IPS-NIHi7 (cell line): ENCODE measurements around the gene ELK4.
A peak's percentile ranks its signal among the peaks of the same experiment; 100 is the strongest.

Experiments
- DNase-seq: peaks from one replicate; pipeline ENCODE4 v3.0.0; 2012; ENCODE audit warnings: mixed read lengths; ENCODE audit errors: extremely low spot score

The ELK4 gene

DNA sequence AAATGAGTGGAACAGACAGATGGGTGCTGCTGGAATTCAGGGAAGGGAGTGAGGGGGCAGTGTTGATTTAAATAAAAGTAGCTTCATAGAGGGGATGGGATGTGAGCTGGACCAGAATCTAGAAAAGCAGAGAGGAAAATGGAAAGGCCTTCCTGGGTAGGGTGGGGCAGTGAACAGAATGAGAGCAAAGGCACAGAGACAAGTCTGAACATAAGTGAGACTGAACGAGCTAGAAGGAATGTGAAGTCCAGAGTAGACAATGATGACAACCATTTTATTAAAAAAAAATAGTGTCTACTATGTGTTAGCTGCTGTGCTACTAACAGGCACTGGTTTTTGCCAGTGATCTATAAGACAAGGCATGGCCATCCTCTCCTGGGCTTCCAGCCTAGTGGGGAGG, 36.0 kb downstream of the ELK4 start:
- DNase-seq, result no peak

DNA sequence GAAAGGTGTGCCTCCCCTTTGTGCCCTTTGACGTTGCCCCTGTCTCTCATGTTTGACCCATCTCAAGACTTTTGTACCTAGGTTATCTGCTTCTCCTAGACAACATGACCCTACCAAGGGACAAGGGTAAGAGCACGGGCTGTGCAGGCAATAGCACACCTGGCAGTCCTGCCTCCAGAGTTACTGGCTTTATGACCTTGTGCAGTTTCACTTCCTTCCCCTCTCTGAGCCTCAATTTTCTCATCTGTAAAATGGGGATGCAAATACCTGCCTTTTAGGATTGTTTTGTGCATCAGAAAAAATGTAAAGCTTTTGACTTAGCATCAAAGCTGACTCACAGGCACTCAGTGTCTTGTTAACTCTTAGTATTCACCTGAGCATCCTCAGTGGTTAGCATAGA, 36.4 kb downstream of the ELK4 start:
- no peak for DNase-seq

DNA sequence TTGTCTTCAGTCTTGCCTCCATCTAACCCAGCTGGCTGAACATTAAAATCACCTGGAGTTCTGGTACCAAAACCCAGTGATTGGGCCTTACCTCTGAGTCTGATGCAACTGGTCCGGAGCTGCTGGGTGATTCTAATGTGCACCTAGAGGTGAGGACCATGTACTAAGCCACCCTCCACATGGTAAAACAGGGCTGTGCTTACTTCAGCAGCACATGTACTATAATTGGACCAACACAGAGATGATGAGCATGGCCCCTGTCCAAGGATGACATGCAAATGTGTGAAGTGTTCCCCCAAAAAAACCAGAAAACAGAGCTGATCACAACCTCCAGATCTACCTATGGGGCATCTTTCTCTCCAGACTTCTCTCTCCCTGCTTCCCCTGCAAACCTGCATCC, 37.0 kb downstream of the ELK4 start:
- no peak for DNase-seq

DNA sequence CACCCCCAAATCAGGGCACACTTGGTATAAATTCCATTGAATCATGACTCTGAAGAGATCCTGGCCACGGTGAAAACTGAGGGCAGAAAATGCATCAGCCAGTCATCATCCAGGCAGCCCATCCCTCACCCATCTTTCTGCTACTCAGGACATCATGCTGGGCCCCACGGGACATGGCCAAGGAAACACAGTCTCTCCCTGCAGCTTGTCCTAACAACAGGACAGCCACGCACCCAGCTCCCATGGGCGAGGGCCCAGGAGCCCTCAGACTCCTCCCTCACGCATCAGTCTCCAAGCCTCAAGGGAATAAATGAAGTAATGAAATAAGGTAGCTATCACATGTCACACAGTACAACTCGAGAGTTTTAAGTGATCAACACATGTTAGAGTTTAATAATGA, 37.8 kb downstream of the ELK4 start:
- no peak for DNase-seq

DNA sequence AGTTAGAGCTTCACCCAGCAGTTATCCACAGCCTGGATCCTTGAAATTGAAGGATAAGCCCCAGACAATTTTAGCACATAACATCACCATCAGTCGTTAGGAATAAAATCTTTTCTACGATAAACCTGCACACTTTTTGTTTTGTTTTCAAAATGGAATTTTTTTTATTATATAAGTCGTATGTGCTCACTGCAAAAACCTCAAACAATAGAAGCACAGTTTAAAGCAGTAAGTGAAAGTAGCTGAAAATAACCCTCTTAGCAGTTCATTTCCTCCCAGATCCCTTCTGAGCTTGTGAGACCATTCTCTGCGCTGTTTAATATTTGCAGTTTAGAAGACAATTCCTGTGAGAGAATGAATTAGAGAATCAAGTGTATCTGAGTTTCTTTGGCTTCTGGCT, 38.3 kb downstream of the ELK4 start:
- no peak for DNase-seq

DNA sequence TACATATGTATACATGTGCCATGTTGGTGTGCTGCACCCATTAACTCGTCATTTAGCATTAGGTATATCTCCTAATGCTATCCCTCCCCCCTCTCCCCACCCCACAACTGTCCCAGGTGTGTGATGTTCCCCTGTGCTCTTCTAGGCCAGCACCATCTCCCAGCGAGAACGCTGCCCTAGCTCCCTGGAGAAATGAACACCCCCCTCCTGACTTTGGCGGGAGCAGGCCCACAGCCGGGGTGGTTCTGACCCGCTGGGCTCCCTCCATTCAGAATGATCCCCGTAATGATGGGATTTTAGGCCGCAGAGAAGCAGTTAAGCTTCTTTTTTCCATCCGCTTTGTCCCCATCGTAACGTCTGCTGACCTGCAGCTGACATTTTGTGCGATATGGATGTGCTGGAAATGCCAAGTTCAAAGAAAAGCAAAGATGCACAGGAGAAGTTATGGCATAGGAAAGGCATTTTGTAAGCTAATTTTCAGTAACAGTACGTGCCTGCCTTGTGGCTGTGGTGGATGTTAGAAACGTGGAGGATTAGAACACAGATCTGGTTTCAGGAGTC, 39.3 kb downstream of the ELK4 start:
- DNase-seq, result no peak

DNA sequence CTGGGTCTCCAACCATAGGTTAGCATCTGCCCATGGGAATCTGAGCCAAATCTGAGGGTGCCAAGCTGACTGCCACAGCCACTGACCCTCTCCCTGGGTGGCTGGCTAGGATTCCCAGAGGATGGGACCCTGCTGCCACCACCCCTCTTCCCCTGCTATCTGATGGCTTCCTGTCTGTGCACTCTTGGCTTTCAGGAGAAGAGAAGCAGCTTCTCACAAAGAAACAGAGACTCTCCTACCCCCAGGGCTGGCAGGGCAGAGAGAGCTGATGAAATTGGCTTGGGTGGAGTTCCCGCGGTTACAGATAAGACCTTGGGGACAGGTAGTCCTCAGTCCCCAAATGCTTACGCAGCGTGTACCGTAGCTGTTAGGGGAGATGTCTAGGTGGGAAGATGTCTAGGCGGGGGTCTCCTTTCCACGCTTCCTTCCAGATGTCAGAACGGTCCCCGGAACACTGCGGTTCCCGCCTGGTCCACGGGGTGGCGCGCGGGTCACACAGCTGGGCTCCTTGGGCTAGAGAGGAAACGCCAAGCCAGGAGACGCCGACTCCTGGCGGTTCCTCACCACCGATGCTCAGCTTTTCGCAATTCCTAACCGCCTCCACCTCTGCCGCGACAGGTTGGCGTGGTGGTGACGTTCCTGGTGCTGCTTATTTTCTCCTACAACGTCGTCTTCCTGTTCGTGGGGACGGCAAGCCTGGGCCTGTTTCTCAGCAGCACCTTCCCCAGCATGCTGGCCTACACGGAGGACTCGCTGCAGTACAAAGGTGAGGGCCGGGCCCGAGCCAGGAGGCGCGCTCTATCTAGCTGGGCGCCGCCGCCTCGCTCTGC, 40.1 kb downstream of the ELK4 start:
- DNase-seq, result peak; percentile 92

DNA sequence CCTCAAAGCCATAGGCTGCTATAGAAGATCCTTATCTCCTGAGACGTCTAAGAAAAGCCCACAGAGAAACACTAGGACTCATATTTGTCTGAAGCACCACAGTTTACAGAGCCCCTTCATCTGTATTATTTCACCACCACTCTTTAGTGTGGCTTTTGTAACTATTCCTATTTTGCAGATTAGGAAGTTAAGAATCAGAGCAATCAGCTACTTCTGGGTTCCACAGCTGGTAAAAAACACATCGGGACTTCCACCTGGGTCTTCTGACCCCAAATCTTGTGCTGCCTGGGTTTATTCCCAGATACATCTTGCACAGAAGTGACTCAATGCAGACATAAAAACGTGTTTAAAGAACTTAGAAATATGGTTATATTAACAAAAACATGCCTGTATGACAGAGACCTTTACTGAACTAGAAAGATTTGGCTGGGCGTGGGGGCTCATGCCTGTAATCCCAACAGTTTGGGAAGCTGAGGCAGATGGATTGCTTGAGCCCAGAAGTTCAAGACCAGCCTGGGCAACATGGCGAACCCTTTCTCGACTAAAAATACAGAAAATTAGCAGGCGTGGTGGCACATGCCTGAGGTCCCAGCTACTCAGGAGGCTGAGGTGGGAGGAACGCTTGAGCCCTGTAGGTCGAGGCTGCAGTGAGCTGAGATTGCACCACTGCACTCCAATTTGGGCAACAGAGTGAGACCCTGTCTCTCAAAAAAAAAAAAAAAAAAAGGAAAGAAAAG, 40.9 kb downstream of the ELK4 start:
- DNase-seq, result no peak

DNA sequence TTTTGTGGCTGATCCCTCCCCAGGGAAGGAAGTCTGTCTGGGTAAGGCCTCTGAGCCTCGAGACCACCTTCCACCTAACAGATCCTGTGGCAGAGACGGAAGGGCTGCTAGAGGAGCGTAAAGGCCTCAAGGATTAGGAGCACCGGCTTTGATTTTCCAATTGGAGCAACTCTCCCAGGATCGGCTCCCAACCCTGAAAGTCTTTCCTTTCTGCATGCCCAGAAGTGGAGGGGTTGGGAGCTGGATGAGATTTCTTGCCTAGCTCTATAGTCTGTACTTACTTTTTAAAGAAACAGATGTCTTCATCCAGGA, 41.4 kb downstream of the ELK4 start:
- DNase-seq, result no peak

DNA sequence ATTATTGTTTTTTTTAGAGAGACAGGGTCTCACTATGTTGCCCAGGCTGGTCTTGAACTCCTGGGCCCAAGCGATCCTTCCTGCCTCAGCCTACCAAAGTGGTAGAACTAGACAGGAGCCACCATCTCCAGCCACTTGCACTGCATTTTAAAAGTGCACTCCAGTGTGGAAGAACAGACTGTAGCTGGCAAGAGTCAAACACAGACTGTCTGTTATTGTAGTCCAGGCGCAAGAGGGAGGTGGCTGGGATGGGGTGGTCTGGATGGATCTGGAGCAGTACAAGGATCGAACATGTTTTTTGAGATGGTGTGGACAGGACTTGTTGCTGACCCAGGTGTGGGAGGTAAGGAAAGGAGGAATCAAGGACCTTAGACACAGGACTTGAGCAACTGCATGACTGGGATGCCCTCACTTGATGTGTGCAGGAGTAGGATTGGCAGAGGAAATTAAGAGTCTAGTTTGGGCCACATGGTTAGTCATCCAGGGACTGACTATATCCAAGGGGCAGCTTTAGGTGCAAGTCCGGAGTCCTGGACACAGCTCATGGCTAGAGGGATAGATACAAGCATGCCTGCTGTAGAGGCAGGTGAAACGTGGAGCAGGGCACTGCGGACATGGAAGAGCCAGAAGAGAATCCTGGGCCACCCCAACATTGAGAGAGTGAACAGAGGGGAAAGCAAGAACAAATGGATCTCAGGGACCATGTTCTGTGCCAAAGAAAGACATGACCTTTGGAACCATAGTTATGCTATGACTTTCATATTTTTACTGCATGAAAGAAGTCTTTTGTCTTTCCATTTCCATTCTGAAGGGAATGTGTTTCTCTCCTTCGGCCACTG, 42.0 kb downstream of the ELK4 start:
- DNase-seq, result no peak

DNA sequence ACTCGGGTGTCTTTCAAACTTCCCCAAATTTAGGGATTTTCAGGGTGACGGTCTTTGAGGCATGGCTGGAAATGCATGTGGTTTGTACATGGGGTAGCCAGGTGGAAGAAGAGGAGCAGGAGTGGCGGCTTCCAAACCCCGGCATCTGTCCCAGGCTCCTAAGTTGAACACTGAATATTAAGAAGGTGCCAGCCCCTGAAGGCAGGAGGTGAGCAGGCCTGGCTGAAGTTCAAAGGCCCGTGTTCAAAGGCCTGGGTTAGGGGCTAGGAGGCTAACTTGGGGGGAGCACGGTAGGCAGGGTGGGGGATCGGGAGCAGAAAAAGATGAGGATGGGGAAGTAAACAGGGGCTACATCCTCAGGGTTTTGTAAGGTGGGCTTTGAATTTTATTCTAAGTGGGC, 42.8 kb downstream of the ELK4 start:
- no peak for DNase-seq

DNA sequence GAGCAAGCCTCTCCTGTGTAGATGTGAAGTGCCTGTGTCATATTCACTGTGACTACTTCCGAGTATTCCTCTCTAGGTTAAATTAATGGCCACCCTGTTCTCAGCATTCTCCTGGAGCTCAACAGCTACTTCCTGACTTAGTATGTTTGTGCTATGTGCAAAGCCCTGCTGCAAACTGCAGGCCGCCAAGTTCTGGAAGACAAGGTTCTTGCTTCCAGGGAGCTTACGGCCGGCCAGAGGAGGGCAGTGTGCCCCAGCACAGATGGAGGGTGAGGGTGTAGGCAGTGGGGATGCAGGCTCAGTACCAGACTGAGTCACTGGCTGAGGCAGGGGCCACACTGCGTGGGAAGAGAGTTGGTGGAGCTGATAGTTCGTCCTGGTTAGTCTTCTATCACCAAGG, 43.2 kb downstream of the ELK4 start:
- DNase-seq, result peak; percentile 71

DNA sequence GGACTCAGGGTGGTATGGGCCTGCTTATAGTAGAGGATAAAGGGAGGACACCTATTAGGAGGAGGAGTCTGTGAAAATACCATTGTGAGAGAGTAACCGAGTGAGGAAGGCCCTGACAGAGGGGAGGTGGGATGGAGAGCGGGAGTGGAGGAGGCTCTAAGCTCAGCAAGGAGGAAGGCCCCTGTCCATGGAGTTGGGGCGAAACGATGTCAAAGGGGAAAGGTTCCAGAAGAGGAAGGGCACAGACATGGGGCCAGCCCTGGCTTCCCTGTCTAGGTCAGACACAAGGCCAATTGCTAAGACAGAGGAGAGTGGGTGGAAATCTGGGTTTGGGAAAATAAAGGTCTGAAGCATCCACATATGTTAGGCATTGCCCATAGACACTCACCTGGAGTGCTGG, 44.2 kb downstream of the ELK4 start:
- no peak for DNase-seq

DNA sequence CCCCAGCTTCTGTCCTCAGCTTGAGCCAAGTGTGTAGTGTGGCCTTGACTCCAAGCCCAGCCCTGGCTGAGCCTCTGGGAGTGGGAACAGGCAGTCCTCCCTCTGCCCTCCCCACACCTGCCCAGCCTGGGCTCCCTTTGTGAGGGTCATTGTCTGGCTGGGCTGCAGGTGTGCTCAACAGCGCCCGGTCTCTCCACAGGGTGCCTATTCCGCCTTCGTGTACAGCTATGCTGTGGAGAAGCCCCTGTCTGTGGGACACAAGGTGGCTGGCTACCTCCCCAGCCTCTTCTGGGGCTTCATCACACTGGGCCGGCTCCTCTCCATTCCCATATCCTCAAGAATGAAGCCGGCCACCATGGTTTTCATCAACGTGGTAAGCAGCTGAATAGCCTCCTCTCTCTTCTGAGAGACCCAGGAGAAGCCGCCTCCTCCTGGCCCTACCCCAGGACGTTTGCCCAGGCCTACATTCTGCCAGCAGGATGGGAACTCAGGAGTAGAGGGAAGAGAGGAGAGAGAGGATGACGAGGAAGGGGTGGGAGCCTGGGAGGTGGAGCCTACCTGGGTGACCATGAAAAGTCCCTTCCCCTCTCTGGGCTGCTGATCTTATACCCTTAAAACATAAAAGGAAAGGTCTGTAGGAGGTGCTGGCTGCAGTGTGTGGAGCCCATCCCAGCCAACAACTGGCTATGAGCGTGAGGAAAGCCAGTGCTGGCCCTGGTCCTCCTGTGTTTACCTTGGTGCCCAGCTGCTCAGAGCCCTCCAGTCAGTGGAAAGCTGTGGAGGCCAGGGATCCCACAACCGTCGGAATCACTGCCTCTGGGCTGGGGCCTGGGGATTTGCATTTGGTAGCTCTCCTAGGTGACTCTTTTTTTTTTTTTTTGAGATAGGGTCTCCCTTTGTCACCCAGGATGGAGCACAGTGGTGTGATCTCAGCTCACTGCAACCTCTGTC, 45.7 kb downstream of the ELK4 start:
- DNase-seq, result no peak

DNA sequence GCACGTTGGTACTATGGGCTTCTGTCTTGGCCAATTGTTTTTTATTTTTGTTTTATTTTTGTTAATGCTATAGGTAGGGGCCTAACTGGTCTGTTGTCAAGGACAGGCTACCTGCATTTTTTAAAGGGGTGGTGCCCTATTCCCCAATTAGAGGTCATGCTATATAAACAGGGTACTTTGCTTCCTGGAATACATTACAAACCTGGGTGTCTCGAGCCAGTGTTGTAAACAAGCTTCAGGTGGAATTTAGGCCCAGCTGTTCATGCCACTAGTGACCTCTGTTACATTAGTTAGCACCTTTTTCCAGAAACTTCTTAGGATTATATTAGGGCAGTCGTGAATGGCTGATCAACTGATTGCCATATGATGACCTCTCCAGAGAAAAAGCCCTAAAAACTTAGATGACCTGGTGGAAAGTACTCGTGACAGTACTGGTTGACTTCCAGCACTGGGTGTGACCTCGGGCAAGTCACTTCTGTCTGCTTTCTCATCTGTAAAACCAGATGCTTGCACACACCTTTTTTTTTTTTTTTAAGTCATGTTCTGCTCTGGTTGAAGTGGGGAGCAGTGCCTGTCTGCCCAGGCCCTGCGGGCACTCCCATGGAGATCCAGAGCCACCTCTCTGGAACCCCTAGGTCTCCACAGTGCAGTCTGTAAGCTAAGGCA, 46.5 kb downstream of the ELK4 start:
- no peak for DNase-seq

DNA sequence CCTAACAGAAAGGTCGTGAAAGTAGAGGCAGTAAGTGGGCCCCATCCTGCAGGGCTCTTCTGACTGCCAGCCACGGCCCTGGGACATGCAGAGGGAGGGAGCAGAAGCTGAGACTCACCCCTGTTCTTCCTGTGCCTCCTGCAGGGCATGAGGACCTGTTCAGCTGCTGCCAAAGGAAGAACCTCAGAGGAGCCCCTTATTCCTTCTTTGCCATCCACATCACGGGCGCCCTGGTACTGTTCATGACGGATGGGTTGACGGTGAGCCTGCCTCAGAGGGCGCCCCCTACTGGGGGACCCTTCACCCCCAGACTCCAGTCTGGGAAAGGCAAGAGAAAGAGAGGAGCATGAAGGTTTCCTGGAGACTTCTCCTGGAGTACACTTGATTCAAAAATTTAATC, 47.1 kb downstream of the ELK4 start:
- no peak for DNase-seq

DNA sequence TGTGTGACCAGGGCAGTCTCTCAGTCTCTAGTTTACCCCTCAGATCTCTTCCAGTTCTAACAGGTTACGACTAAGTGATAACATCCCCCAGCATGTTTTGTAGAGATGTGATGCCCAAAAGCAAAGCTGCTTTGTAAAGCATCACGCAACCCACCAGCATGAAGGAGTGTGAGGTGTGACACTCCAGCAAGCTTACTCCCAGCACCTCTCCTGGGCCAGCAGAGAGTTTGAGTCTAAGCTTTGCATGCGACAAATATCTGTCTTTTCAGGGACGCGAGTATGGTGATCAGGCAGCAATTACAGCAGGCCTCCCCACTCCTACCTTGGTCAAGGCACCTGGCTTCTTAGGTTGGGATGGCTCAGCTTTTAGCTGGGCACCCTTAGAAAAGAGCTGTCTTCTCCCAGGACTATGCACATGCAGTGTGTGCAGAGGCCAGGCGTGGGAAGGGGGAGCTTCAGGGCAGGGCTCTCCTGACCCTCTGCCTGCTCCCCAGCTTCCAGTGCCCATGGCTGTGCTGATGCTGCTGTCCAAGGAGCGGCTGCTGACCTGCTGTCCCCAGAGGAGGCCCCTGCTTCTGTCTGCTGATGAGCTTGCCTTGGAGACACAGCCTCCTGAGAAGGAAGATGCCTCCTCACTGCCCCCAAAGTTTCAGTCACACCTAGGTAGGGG, 48.2 kb downstream of the ELK4 start:
- DNase-seq, result no peak

DNA sequence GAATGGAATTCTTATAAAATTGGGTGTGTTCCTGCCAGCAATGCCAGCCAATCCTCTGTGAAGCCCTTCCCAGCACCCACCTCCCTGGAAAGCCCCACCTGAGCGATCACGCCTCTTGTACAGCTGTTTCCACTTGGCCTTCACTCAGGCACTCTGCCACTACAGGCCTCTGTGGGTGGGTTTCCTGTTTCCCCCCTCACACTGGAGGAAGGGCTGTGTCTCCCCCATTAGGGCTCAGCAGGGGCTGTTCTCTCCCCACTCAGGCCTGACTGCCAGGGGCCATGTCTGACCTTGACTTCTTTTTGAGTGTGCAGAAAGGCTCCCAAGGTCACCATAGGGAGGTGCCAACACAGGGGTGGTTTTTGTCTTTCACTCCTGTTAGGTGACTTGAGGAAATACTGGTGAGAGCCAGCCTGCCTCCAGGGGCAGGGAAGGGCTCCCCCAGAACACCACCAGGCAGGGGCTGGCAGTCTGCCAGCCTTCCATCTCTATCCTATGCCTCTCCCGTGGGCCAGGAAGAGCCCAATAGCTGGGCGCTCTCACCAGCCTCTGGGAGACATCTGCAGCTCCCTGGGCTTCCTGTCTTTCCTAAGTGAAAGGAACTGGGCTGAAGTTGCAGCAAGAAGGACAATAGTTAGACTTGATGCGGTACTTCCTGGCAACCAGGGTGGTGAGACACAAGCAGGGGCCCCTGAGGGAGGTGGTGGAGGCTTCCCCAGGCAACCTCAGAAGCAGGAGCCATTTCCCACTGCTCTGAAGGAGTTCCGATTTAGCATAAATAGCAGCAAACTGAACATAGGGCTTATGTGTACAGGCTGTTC, 49.1 kb downstream of the ELK4 start:
- no peak for DNase-seq

DNA sequence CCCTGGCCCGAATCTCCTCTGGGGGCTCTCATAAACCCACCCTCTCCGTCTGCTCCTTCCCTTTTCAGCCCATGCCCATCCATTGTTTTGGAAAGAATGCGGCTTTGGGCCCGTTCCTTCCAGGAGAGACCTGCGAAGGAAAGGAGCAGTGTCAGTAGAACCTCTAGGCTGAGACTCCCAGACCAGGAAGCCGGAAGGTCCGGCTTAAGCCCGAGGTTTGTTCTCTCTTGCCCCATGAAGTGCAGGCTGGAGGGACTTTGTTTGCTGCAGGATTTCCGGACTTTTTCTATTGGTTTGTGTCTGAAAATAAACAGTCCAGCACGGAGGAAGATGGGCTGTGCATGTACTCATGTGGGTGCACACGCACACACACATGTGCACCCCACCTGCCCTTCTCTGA, 49.8 kb downstream of the ELK4 start:
- DNase-seq, result no peak
